PFSK-1 (cell line): ENCODE results near the gene SCTR.

ENCODE experiments used
- POLR2AphosphoS5 ChIP-seq: IDR thresholded peaks from 2 replicates; pipeline ENCODE4 v1.6.1; 2012; ENCODE audit warnings: low read depth, mild to moderate bottlenecking, control low read depth, low read length, moderate library complexity
- SIN3A ChIP-seq: IDR thresholded peaks from 2 replicates; pipeline ENCODE4 v1.6.1; 2012; ENCODE audit warnings: mild to moderate bottlenecking, low read length, moderate library complexity, borderline replicate concordance; ENCODE audit not compliant: insufficient read depth
- TAF1 ChIP-seq: IDR thresholded peaks from 2 replicates; pipeline ENCODE4 v1.6.1; 2012; ENCODE audit warnings: low read length, control low read depth, borderline replicate concordance; ENCODE audit not compliant: insufficient read depth

GRCh38 chr2:119482481-119483394, 41.5 kb downstream of the SCTR start:
- TF ChIP-seq TAF1 (no peak), POLR2AphosphoS5 (no peak), SIN3A (no peak)
